GM18508 (cell line): ENCODE results near the gene SLC7A11.
"Not testable (repeated sequence)": the region's sequence is repeated elsewhere in the genome, so short reads cannot be mapped to it uniquely, and the experiment has no call there.

Source experiments
- ATAC-seq: cut with Tn5 transposase; IDR thresholded peaks from one replicate; pipeline ENCODE4 v1.9.1; 2021; ENCODE audit warnings: moderate number of reproducible peaks; ENCODE audit not compliant: insufficient read depth, unreplicated experiment

The SLC7A11 gene

GRCh38 chr4:138247643-138248042, 5.5 kb upstream of the SLC7A11 start:
- ATAC-seq = no peak

- ATAC-seq = no peak
These were observed 1.2 kb upstream of the SLC7A11 start for GRCh38 chr4:138243369-138243768.

GRCh38 chr4:138242834-138243156, 646 bp upstream of the SLC7A11 start:
- no peak for ATAC-seq

GRCh38 chr4:138241281-138242075, 671 bp downstream of the SLC7A11 start:
- ATAC-seq = no peak

- no peak for ATAC-seq
These were observed 2.7 kb downstream of the SLC7A11 start for GRCh38 chr4:138239491-138239890.

- no peak for ATAC-seq
These were observed 3.4 kb downstream of the SLC7A11 start for GRCh38 chr4:138238521-138239292.

- ATAC-seq = not testable (repeated sequence)
These were observed 5.0 kb downstream of the SLC7A11 start for GRCh38 chr4:138237132-138237531.

- no peak for ATAC-seq
These were observed 6.1 kb downstream of the SLC7A11 start for GRCh38 chr4:138236037-138236436.

- ATAC-seq = no peak
These were observed 6.7 kb downstream of the SLC7A11 start for GRCh38 chr4:138235419-138235952.

GRCh38 chr4:138234248-138234647, 7.9 kb downstream of the SLC7A11 start:
- no peak for ATAC-seq

- ATAC-seq = no peak
These were observed 8.7 kb downstream of the SLC7A11 start for GRCh38 chr4:138233313-138234034.

- no peak for ATAC-seq
These were observed 9.8 kb downstream of the SLC7A11 start for GRCh38 chr4:138232364-138232763.

GRCh38 chr4:138230048-138230447, 12.1 kb downstream of the SLC7A11 start:
- no peak for ATAC-seq

GRCh38 chr4:138229160-138229559, 13.0 kb downstream of the SLC7A11 start:
- ATAC-seq = no peak

- no peak for ATAC-seq
These were observed 15.8 kb downstream of the SLC7A11 start for GRCh38 chr4:138226351-138226750.

GRCh38 chr4:138225477-138225876, 16.7 kb downstream of the SLC7A11 start:
- ATAC-seq = no peak

GRCh38 chr4:138224614-138225013, 17.5 kb downstream of the SLC7A11 start:
- no peak for ATAC-seq

- no peak for ATAC-seq
These were observed 18.8 kb downstream of the SLC7A11 start for GRCh38 chr4:138223231-138223910.

GRCh38 chr4:138222046-138222445, 20.1 kb downstream of the SLC7A11 start:
- no peak for ATAC-seq

- ATAC-seq = no peak
These were observed 23.2 kb downstream of the SLC7A11 start for GRCh38 chr4:138218976-138219375.
